RPMI7951 (cell line): ENCODE measurements around the gene IGFALS. TPM values are rescaled to one million over a fixed set of nuclear protein-coding genes. Genes with fewer than 3 reads are reported as not detected.

Source experiments
- DNase-seq: peaks from one replicate; pipeline ENCODE4 v3.0.0-alpha.2; 2012; ENCODE audit warnings: low read depth
- total RNA-seq: library from RNA; depleted of rRNA; stranded (reverse); fragments of >200 nt; shearing (Covaris generic); gene quantifications from 2 replicates; pipeline ENCODE4 v1.2.3, GENCODE V29; 2014

Gene IGFALS
- total RNA-seq, 1 experiment from 2014 or later = not detected

GRCh38 chr16:1790261-1790610 lies 3.3 kb downstream of the IGFALS start:
- DNase-seq = no peak

DNA sequence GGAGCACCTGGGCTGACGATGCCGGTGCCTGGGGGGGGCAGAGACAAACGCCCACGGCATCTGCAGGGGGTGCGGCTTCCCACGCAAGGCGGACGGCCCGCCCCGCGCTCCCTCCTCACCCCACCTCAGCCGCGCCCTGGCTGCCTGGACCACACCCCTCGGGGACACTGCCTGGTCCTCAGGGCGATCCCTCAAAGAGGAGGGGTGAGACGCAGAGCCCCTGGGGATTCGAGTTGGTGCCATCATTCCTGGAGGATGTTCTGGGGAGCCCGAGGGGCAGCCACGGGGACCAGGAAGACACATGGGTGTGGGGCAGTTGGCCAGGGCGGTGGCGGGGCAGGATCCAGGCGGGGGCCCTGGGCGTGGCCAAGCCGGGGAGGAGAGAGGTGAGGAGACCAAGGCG lies 3.9 kb downstream of the IGFALS start:
- DNase-seq = no peak

GRCh38 chr16:1788708-1789100 lies 4.8 kb downstream of the IGFALS start:
- DNase-seq = no peak

- DNase-seq = no peak
Measured at GRCh38 chr16:1788095-1788707, 5.3 kb downstream of the IGFALS start.

DNA sequence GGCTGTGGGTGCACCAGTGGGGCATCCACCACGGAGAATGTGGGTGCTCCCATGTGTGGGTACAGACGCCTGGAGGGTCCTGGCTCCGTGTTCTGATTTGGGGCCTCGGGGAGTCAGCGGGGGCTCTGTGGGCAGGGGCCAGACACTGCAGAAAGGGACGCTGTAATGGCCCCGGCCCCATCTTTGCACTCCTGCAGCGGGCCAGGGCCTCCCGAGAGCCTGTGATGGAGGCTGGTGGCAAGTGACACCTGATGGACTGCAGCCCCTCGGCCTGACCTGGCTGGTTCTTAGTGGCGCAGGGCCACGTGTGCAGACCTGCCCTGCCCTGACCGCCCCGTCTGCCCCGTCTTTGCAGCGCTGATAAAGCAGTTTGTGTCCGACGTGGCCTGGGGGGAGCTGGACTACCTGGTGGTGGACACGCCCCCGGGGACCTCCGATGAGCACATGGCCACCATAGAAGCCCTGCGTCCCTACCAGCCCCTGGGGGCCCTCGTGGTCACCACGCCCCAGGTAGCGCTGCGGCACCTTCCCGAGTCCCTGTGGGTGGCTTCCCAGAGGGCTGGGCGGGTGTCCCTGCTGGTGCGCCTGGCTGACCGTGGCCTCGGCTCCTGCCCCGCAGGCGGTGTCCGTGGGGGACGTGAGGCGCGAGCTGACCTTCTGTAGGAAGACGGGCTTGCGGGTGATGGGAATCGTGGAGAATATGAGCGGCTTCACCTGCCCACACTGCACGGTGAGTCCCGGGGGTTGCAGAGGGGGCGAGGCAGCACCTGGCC lies 6.0 kb downstream of the IGFALS start:
- no peak for DNase-seq

DNA sequence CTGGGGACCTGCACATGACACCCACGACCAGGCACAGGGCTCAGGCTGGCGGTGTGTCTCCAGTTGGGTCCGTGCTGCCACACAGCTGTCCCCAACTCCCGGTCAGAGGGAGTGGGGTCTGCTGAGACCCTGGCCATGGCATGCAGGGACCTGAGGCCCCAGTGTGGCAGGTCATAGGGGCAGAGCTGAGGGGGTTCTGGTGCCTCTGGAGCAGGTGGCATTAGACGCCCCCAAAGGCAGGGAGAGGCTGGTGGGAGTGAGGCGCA lies 6.5 kb downstream of the IGFALS start:
- no peak for DNase-seq

DNA sequence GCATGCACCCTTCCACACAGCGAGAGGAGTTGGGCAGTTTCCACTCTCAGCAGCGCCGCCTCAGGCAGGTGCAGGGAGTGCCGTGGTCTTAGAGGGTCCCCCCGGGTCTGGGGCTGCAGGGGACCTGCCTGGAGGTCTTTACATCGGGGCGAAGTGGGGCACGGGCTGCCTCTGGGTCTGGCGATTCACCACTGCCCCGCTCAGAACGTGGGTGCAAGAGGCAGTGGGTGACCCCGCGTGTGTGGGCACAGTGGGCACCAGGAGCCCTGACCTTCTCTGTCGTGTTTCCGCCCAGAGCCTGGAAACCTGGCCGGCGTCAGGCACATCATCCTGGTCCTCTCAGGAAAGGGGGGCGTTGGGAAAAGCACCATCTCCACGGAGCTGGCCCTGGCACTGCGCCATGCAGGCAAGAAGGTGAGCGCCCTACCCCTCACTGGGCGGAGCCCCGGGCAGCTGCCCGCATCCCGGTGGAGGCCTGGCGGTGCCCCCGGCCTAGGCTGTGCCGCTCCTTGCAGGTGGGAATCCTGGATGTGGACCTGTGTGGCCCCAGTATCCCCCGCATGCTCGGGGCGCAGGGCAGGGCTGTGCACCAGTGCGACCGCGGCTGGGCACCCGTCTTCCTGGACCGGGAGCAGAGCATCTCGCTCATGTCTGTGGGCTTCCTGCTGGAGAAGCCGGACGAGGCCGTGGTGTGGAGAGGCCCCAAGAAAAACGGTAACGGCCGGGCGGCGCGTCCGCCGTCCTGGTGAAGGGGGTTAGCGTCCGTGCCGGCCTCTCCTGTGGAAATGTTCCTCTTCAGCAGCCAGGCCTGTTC lies 7.1 kb downstream of the IGFALS start:
- DNase-seq = no peak

DNA sequence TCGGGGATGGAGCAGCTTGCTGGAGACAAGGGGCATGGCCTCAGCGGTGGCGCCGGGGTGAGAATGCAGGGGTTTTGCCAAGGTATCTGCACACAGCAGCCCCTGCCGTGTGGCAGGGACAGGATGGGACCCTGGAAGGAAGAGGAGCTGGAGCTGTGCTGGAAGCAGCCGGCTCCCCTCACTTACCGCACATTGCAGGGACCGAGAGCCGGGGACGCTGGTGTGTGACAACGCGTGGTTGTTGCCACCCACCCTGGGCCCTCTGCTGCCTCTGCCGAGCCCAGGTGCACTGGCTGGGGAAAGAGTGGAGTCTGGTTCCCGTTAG lies 7.7 kb downstream of the IGFALS start:
- no peak for DNase-seq

- no peak for DNase-seq
Measured at GRCh38 chr16:1784977-1785845, 8.3 kb downstream of the IGFALS start.

DNA sequence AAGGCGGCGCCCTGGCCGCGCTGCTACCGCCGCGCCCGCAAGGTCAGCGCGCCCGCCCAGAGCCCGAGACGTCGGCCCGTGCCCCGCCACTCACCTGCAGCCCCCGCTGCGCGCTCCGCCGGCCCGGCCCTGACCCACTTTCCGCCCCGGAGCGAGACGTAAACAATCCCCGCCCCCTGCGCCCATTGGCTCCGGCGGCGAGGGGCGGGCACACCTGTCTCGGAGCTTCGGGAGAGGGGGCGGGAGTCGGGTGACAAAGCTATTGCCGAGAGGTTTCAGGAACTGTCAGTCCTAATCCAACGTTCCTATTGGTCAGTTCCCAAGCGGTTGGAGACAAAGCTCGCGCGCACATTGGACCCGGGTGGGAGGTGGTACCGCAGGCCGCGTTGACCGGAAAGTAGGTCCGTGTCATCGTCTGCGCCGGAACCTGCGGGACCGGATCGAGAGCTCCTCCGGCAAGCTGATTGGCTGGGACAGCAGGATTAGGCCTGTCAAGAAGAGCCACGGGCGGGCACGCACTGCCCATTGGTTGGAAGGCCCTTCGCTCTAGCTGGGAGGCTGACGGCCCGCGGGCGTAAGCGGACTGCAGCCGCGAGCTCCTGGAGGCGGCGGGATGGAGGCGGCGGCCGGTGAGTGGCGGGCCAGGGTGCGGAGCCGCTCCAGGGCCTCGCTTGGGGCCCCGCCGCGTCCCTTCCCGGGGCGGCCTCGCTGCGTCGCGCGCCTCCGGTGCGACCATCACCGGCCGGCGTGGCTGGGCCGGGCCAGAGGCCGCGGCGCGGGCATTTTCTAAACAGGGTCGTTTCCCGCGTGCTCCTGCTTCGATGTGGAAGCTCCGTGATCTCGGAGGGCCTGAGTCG lies 10.9 kb downstream of the IGFALS start, which contains the start of the genes NUBP2 and SPSB3:
Gene NUBP2 (plus strand): TSS at position 553 of the 857 bp plus-strand sequence. CDS start 61 bp downstream, at position 614.
Gene SPSB3 (minus strand): TSS at position 164 of the 857 bp plus-strand sequence. CDS start 1,088 bp downstream, outside the sequence.
- peak; percentile 99 for DNase-seq

DNA sequence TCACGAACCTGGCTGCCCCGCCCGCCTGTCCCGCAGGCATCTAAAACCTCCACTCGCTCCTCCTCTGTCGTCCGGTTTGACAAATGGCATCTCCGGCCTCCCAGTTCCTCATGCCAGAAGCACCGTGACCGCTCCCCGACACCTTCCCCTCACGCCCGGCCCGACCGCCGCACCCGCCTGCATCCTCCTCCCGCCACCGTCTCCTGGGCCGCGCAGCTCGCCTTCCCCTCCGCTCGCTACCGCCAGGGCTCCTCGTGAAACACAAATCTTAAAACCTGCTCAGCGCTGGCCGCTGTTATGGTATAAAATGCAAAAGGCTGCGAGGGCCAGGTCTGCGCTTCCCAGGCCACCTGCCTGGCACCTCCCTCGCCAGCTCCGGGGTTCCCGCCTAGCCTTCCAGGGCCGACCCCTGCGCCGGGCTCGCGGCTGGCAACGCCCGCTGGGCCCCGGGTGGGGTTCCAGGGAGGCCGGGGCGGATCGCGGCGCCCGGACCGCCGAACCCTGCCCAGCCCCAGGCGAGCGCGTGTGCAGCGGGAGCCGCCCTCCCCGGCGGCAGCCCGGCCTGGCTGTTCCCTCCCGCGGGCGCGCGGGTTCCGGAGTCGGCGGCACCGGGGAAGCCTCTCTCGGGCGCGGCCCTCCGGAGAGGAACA lies 11.6 kb downstream of the IGFALS start:
- peak; percentile 19 for DNase-seq

- no peak for DNase-seq
Measured at GRCh38 chr16:1781254-1781653, 12.3 kb downstream of the IGFALS start.

GRCh38 chr16:1780677-1781072 lies 12.8 kb downstream of the IGFALS start:
- no peak for DNase-seq

DNA sequence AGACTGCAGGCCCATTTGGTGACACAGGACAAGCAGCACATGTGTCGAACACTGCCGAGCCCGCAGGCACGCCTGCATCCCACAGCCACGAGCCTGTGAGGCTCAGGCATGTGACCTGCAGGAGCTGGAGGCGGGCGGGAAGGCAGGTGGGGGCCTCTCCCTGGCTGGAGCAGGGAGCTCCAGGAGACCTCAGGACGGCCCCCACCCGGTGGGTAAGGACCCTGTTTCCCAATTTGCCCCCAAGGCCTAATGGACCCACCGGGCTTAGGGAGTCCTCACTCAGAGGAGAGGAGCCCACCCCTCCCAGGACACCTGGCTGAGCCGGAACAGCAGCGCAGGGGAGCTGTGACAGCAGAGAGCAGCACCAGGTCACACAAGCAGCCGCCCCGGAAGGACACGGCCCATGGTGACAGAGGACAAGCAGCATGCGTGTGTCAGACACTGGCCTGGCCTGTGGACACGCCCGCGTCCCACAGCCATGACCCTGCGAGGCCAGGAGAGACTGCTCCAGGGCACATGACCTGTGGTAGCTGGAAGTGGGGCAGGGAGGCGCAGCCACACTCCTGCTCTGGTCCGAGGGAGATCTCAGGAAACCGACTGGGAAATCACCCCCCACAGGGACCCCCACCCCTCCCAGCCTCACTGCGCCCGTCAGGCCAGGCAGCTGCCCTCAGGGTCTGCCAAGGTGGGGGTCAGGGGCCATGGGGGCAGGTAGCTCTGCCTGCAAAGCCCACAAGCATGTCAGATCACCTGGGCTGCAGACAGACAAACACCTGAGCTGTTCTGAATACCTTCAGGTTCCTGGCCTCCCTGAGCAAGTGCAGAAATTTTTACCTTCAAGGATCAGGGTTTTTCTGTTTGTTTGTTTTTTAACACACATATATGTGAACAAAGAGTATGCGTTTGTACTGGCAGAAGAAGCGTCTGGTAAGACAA lies 13.5 kb downstream of the IGFALS start:
- DNase-seq = no peak

GRCh38 chr16:1779234-1779701 lies 14.2 kb downstream of the IGFALS start:
- DNase-seq = no peak

GRCh38 chr16:1778200-1779179 lies 15.0 kb downstream of the IGFALS start:
- no peak for DNase-seq

DNA sequence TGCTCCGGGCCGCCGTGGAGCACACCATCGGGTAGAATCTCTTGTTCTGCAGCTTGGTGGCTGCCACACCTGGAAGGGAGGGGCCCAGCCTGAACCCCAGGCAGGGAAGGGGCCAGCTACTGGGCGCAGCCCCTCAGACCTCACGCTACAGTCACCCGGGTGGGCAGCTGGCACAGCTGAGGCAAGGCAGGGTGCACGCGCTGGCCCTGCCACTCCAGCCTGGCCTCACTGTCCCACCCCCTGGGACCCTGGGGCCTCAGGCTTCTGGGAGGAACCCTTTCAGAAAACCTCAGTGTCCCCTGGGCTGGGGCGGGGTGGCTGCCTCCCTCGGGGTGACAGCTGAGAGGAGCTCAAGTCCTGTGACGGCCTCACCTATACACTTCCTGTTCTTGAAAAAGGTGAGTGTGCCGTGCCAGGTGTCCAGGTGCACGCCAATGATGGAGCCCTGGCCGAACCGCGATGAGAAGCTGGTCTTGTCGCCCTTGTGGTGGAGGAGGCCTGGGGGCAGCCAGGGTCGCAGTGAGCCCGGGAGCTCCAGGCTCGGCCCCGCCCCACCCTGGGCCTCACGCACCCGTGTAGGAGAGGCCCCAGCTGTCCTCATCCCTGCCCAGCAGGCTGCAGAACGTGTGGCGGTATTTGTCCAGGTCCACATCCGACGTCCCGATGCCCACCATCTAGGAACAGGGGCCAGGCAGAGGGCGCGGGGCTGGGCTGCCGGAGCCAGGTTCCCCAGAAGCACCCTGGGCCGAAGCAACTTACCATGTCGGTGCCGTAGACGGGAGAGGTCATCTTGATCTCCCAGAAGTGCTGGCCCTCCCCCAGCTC lies 15.9 kb downstream of the IGFALS start:
- DNase-seq = no peak
